GM21528 (cell line): ENCODE results near the gene C1orf105.

Experiments
- ATAC-seq: cut with Tn5 transposase; IDR thresholded peaks from one replicate; pipeline ENCODE4 v1.9.1; 2021; ENCODE audit warnings: mild to moderate bottlenecking, moderate library complexity; ENCODE audit not compliant: unreplicated experiment, low FRiP score

Gene C1orf105

DNA sequence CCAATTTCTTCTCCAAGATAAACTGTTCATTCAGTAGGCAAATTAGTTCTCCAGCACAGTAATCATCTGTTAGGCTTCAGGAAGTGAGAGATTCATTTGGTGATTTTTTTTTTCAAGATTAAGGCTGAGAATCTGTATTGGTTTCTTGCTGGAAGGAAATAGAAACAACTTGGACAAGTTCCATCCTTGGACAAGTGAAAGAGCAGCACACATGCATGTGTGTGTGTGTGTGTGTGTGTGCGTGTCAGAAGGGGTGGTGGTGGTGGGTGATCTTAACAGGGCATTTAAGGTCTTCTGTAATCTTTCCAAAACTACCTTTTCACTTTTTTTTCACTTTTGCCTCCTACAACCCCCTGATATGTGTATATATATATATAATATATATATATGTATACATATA is 96.6 kb downstream of the C1orf105 start:
- no peak for ATAC-seq

DNA sequence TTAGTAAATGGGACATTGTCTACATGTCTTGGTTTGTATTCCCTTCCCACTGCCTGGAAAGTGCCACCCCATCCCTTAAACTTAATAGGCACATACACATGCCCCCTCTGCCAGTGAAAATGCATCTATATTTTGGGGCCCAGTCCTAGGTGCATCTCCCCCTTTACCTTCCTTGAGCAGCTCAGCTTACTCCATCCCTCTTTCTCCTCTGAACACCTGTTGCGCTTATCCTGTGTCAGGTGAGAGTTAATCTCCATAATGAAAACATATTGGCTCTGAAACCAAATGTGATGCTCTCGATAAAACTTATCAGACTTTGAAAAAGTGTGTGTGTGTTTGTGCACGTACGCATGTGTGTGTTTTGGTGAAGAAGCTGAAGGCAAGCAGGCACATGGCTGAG is 97.1 kb downstream of the C1orf105 start:
- ATAC-seq = no peak
